Activated T-cell treated with anti-CD3 and anti-CD28 coated beads, Interleukin-2, amount 50 U/mL, for 1 hour (primary cell): Measurements from ENCODE around the gene TXNDC2.

Experiments used
- DNase-seq: peaks from one replicate; pipeline ENCODE4 v3.0.0-alpha.2; 2020

TXNDC2 gene

GRCh38 chr18:9861157-9861556 lies 24.6 kb upstream of the TXNDC2 start:
- no peak for DNase-seq

- no peak for DNase-seq
Measured at GRCh38 chr18:9861933-9862332, 23.8 kb upstream of the TXNDC2 start.

- DNase-seq: no peak
Measured at GRCh38 chr18:9862686-9863085, 23.1 kb upstream of the TXNDC2 start.

GRCh38 chr18:9863282-9863681 lies 22.5 kb upstream of the TXNDC2 start:
- DNase-seq: no peak

- DNase-seq: no peak
Measured at GRCh38 chr18:9865764-9866490, 19.8 kb upstream of the TXNDC2 start.

- no peak for DNase-seq
Measured at GRCh38 chr18:9866627-9867026, 19.1 kb upstream of the TXNDC2 start.

GRCh38 chr18:9867071-9867594 lies 18.6 kb upstream of the TXNDC2 start:
- DNase-seq: no peak

GRCh38 chr18:9868857-9869714 lies 16.7 kb upstream of the TXNDC2 start:
- no peak for DNase-seq

GRCh38 chr18:9869715-9870430 lies 15.9 kb upstream of the TXNDC2 start:
- DNase-seq: no peak

GRCh38 chr18:9870431-9871008 lies 15.3 kb upstream of the TXNDC2 start:
- no peak for DNase-seq

- DNase-seq: no peak
Measured at GRCh38 chr18:9871244-9871746, 14.5 kb upstream of the TXNDC2 start.

- DNase-seq: no peak
Measured at GRCh38 chr18:9872823-9873222, 12.9 kb upstream of the TXNDC2 start.

- DNase-seq: no peak
Measured at GRCh38 chr18:9874728-9875127, 11.0 kb upstream of the TXNDC2 start.

GRCh38 chr18:9876212-9876866 lies 9.4 kb upstream of the TXNDC2 start:
- DNase-seq: no peak

GRCh38 chr18:9876867-9877654 lies 8.7 kb upstream of the TXNDC2 start:
- DNase-seq: no peak

- DNase-seq: no peak
Measured at GRCh38 chr18:9877655-9878014, 8.1 kb upstream of the TXNDC2 start.

- DNase-seq: no peak
Measured at GRCh38 chr18:9878095-9878494, 7.7 kb upstream of the TXNDC2 start.

- no peak for DNase-seq
Measured at GRCh38 chr18:9878783-9879242, 7.0 kb upstream of the TXNDC2 start.

- DNase-seq: no peak
Measured at GRCh38 chr18:9884090-9884489, 1.7 kb upstream of the TXNDC2 start.

- DNase-seq: no peak
Measured at GRCh38 chr18:9884532-9885140, 1.1 kb upstream of the TXNDC2 start.

GRCh38 chr18:9886005-9886348 lies 204 bp downstream of the TXNDC2 start:
- DNase-seq: no peak
